ENCODE measurements around the gene CSK.

CSK gene

GRCh38 chr15:74802862-74803447 lies 21.1 kb downstream of the CSK start:
- DNase-seq, result no peak

- no peak for DNase-seq
Observed at GRCh38 chr15:74804935-74805334, 23.1 kb downstream of the CSK start.

DNA sequence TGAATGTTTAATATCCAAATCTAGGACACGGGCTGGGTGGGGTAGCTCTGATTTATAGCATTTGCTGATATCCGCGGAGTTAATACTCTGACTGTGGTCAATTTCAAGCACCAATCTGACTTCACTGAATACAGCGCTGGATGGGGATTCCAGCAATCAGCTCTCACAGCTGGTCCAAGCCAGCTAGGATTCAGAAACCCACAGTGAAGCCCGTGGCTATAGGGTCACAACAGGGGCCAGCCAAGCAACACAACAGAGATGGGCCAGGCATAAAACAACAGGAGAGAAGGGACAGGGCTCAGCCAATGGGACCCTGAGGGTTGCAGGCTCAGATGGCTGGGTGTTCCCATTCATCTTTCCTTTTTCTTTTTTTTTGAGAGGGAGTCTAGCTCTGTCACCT lies 25.4 kb downstream of the CSK start:
- no peak for DNase-seq

GRCh38 chr15:74808078-74808839 lies 26.4 kb downstream of the CSK start:
- no peak for DNase-seq

DNA sequence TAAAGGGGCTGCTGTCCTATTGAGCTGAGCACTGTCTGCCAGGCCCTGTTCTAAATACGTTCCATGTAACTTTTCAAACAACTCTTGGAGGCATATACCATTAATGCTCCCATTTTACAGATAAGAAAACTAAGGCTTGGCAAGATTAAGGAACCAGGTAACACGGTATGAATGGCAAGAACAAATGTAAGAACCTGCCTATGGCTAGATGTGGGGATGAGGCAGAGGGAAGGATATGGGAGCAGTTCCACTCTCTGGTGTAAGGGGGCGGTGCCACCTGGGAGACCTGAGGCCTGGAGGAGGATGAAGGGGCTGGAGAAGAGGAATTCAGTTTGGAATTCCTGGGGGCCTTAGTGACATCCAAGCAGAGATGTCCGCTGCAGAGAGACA lies 27.0 kb downstream of the CSK start:
- no peak for DNase-seq

DNA sequence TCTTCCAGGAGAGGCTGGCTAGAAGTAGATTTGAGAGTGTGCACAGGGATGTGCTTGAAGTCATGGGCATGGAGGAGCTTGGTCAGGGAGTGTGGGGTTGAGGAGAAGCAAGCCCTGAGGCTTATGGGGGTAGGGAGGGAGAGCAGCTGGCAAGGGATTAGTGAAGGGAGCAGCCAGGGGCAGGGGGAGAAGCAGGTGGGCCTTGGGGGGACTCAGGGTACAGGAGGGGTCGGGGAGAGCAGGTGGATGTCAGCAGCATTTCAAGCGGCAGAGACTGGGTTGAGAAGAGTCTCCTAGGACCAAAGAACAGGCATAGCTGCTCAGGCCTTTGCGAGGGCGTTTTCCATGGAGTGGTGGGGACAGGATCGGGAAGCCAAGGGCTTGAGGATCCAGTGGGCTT lies 27.4 kb downstream of the CSK start:
- no peak for DNase-seq

- no peak for DNase-seq
Observed at GRCh38 chr15:74809956-74810355, 28.1 kb downstream of the CSK start.

DNA sequence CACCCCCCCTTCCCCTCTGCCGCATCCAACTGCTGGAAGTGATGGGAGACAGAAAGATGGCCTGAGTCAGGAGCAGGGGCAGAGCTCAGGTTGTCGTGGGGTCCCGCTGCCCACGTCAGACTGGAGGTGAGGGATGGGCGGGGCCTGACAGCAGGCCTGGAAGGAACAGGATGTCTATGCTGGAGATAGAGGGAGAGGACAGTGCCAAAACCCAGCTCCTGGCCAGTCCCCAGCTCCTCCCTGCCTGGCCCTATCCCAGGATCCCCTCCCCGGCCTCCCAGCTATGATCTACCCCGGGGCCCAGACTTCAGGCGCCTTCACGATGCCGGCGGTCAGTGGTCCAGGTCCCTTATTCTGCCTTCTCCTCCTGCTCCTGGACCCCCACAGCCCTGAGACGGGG lies 30.7 kb downstream of the CSK start, which contains the start of gene LMAN1L:
Gene LMAN1L, plus strand, starts transcription at position 303 of the 400 bp plus-strand sequence. Its CDS starts 20 bp downstream, at position 323.
- no peak for DNase-seq

GRCh38 chr15:74815121-74815934 lies 33.4 kb downstream of the CSK start:
- no peak for DNase-seq

DNA sequence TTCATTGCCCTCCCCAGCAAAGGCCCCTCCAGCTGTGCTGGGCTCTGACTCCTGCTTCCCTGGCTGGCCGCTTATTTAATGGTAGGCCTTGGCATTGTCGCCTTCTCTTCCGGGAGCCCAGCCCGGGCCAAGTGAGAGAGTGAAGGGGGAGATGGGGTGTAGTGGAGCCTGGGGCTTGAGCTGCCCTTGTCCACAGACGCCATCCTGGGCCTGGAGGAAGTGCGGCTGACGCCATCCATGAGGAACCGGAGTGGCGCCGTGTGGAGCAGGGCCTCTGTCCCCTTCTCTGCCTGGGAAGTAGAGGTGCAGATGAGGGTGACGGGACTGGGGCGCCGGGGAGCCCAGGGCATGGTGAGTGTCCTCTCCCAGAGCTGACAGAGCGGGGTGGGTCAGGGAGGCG lies 34.1 kb downstream of the CSK start:
- DNase-seq, result no peak

GRCh38 chr15:74816624-74817369 lies 34.9 kb downstream of the CSK start:
- no peak for DNase-seq

DNA sequence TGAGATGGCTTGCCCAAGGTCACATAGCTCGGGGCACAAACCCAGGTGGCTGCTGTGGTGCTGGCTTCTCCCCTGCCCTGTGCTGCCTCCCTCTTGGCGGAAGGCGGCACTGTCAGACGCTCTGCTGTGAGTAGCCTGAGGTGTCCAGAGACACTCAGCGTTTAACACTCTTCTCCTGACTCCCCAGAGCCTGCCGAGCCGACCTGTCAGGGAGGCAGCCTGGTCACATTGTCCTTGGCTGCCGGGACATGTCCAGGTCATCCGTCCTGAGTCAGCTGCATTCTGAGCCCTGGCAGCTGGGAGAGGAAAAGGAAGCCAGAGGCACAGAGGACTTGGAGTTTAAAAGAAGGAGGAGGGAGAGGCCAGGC lies 35.5 kb downstream of the CSK start:
- no peak for DNase-seq

GRCh38 chr15:74820056-74820455 lies 38.2 kb downstream of the CSK start:
- no peak for DNase-seq

DNA sequence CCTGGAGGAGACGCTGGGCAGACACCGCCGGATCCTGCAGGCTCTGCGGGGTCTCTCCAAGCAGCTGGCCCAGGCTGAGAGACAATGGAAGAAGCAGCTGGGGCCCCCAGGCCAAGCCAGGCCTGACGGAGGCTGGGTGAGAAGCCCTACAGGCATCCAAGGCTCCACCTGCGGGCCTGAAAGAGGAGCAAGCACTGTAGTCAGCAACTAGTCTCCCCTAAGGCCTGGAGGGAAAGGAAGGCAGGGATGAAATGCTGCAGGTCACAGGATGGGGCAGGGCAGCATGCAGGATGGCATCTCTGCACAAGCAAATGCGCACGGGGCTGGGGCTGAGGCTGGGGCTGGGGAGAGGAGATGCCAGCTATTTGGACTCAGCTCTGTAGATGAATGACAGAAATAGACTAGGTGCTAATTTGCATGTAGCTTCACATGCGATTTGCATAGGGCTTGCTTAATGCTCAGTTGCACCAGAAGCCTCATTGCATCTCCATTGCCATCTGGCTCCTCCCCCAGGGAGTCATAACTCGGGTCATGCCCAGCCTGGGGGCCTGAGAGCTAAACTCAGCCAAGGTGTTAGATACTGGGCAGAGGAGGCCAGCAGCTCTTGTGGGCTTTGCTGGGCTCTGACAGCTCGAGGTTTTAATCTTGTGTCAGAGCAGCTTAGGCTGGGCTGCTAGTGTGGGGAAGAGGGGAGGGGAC lies 39.4 kb downstream of the CSK start:
- DNase-seq, result no peak

DNA sequence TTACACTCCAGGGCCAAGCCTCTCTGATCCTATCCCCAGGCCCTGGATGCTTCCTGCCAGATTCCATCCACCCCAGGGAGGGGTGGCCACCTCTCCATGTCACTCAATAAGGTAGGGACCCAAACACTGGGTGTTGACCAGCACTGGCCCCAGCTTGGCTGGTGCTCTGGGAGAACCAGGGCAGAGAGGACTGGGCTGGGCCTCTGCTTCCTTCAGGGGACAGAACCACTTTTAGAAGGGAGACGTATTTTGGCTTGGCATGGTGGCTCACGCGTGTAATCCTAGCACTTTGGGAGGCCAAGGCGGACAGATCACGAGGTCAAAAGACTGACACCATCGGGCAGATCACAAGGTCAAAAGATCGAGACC lies 39.9 kb downstream of the CSK start:
- DNase-seq, result no peak

DNA sequence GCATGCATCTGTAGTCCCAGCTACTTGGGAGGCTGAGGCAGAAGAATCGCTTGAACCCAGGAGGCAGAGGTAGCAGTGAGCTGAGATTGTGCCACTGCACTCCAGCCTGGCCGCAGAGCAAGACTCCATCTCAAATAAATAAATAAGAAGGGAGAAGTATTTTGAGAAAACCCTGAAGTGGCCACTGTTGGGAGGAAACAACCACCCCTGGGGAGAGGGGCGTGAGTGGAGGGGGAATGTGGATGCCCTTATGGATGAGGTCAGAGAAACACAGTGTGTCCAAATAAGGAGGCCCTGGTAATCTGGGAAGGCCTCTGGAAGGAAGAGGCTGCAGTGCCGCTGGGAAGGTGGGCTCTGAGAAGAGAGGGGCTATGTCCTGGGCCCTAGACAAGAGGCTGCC lies 40.4 kb downstream of the CSK start:
- no peak for DNase-seq

- DNase-seq, result no peak
Observed at GRCh38 chr15:74823324-74823723, 41.4 kb downstream of the CSK start.

DNA sequence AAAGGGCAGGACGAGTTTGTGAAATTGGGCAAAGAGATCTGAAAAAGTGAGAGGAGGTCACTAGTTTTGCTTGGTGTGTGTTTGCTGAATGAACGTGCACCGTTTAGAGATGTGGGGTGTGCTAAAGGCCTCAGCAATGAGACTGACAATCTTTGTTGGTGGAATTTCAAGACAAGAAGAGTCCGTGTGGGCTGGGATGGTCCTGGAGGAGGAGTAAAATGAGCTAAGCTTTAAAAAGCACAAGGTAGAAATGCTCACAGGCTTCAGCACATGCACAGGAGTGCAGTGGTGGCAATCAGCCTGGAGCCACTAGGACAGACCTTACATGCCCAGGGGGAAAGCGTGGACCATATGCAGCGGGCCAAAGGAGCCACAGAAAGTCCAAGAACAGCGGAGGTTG lies 43.1 kb downstream of the CSK start:
- no peak for DNase-seq

DNA sequence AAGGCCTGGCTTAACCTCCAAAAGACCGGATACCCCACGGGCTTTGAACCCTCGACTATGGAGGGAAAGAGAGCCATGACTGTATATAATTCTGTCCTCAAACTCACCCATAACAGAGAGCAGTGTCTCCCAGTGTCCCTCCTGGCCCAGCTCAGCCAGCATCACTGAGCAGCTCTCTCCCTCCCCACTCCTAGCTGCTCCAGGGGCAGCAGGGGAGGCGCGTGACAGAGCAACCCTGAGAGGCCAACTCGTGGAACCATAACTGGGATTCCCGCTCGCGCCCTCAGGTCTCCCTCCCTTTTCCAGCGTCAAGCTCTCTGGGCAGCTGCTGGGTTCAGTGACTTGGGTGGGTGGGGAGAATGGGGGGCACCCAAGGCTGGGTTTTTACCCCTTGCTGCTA lies 44.0 kb downstream of the CSK start:
- no peak for DNase-seq

- DNase-seq, result peak; percentile 36
Observed at GRCh38 chr15:74826364-74826819, 44.5 kb downstream of the CSK start, which contains the start of gene CPLX3. Gene CPLX3 (plus strand): TSS chr15:74826627. CDS start chr15:74826704, 77 bp downstream.

GRCh38 chr15:74826921-74827320 lies 45.0 kb downstream of the CSK start:
- no peak for DNase-seq

DNA sequence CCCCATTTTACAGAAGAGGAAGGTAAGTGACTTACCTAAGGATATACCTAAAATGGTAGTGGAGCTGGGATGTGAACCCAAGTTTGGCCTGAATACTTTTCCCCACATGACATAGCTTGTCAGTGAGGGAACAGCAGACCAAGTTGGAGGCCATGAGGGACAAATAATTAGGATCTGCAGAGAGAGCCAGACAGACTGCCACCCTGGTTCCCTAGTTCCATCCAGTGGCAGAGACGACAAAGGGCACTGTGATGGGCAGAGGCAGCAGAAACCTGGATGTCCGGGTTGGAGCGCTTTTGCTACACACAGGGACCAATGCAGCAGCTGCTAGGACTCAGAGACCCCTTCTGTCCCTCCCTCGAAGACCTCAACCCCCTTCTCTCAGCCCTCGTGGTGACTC lies 45.7 kb downstream of the CSK start:
- no peak for DNase-seq
